HepG2 (cell line): Measurements from ENCODE around the gene CCNDBP1. TPM values are rescaled to one million over a fixed set of nuclear protein-coding genes. Genes with fewer than 3 reads are reported as not detected.
A peak's percentile ranks its signal among the peaks of the same experiment; 100 is the strongest.

ENCODE experiments used
- ATF4 ChIP-seq, 2 experiments: fragments of 450-650 bp in 1 of 2; sonication (generic) in 1 of 2; formaldehyde crosslinking; IDR thresholded peaks; 2 replicates each; pipeline versions ENCODE4 v1.5.0 to v1.8.0; 2020 to 2022; ENCODE audit warnings: mild to moderate bottlenecking in 1 of 2, missing genetic modification reagents in 1 of 2
- BCL6 ChIP-seq: IDR thresholded peaks from 2 replicates; pipeline ENCODE4 v1.6.1; 2016; ENCODE audit warnings: missing genetic modification reagents, missing compliant biosample characterization
- CBX2 ChIP-seq, 2 experiments: fragments of 200-600 bp in 1 of 2; sonication (generic); formaldehyde crosslinking in 1 of 2; IDR thresholded peaks; 2 replicates each; pipeline versions ENCODE4 v1.7.0 to v1.8.1; 2018 to 2022; ENCODE audit warnings: low read depth in 2 of 2, low read length in 1 of 2, mild to moderate bottlenecking in 1 of 2, missing genetic modification reagents in 1 of 2
- ELF1 ChIP-seq: sonication (generic); formaldehyde crosslinking; IDR thresholded peaks from 2 replicates; pipeline ENCODE4 v1.4.0; 2020; ENCODE audit warnings: missing genetic modification reagents
- ISL2 ChIP-seq: sonication (generic); formaldehyde crosslinking; IDR thresholded peaks from 2 replicates; pipeline ENCODE4 v1.5.0; 2020; ENCODE audit warnings: missing genetic modification reagents
- KMT2B ChIP-seq: IDR thresholded peaks from 2 replicates; pipeline ENCODE4 v1.6.1; 2016; ENCODE audit warnings: missing genetic modification reagents, missing compliant biosample characterization
- MAX ChIP-seq: IDR thresholded peaks from 2 replicates; pipeline ENCODE4 v1.6.1; 2012; ENCODE audit warnings: inconsistent platforms
- MED1 ChIP-seq: sonication (generic); formaldehyde crosslinking; IDR thresholded peaks from 2 replicates; pipeline ENCODE4 v1.4.0; 2020; ENCODE audit warnings: missing genetic modification reagents
- NBN ChIP-seq: fragments of 450-650 bp; conservative IDR thresholded peaks from 2 replicates; pipeline ENCODE4 v1.6.1; 2017
- NONO ChIP-seq, 2 experiments: fragments of 450-650 bp in 1 of 2; sonication (generic) in 1 of 2; formaldehyde crosslinking in 1 of 2; IDR thresholded peaks in 1 of 2; conservative IDR thresholded peaks in 1 of 2; 2 replicates each; pipeline versions ENCODE4 v1.6.1 to v1.8.0; 2017 to 2022; ENCODE audit warnings: mild to moderate bottlenecking in 1 of 2, missing genetic modification reagents in 1 of 2, moderate library complexity in 1 of 2
- PLSCR1 ChIP-seq: sonication (generic); formaldehyde crosslinking; IDR thresholded peaks from 2 replicates; pipeline ENCODE4 v1.5.0; 2020; ENCODE audit warnings: missing genetic modification reagents, mild to moderate bottlenecking, borderline replicate concordance
- PTBP1 ChIP-seq: fragments of 200-400 bp; formaldehyde crosslinking; IDR thresholded peaks from 2 replicates; pipeline ENCODE4 v1.6.1; 2018; ENCODE audit warnings: low read length, low read depth; ENCODE audit not compliant: poor library complexity, severe bottlenecking
- RCOR2 ChIP-seq: IDR thresholded peaks from 2 replicates; pipeline ENCODE4 v1.6.1; 2016; ENCODE audit warnings: missing biosample characterization, missing genetic modification reagents
- RNF2 ChIP-seq: fragments of 450-650 bp; conservative IDR thresholded peaks from 2 replicates; pipeline ENCODE4 v1.6.1; 2016; ENCODE audit warnings: low read depth
- SALL2 ChIP-seq: sonication (generic); formaldehyde crosslinking; IDR thresholded peaks from 2 replicates; pipeline ENCODE4 v1.8.1; 2023; ENCODE audit warnings: mild to moderate bottlenecking, missing genetic modification reagents, inconsistent platforms
- SIX1 ChIP-seq: sonication (generic); formaldehyde crosslinking; IDR thresholded peaks from 2 replicates; pipeline ENCODE4 v1.4.0; 2020; ENCODE audit warnings: missing genetic modification reagents, borderline replicate concordance
- SOX5 ChIP-seq: IDR thresholded peaks from 2 replicates; pipeline ENCODE4 v1.6.1; 2016; ENCODE audit warnings: borderline replicate concordance
- TBX2 ChIP-seq: sonication (generic); formaldehyde crosslinking; IDR thresholded peaks from 2 replicates; pipeline ENCODE4 v1.5.0; 2020; ENCODE audit warnings: missing genetic modification reagents, mild to moderate bottlenecking, borderline replicate concordance
- TGIF2 ChIP-seq: IDR thresholded peaks from 2 replicates; pipeline ENCODE4 v1.6.1; 2016; ENCODE audit warnings: control low read depth, missing compliant biosample characterization
- ZBTB7B ChIP-seq: sonication (generic); formaldehyde crosslinking; IDR thresholded peaks from 2 replicates; pipeline ENCODE4 v1.4.0; 2020; ENCODE audit warnings: missing genetic modification reagents
- ZFYVE20 ChIP-seq: sonication (generic); formaldehyde crosslinking; IDR thresholded peaks from 2 replicates; pipeline ENCODE4 v1.8.0; 2023; ENCODE audit warnings: low read depth, mild to moderate bottlenecking, moderate library complexity, missing genetic modification reagents, borderline replicate concordance
- ZNF121 ChIP-seq: sonication (generic); formaldehyde crosslinking; IDR thresholded peaks from 2 replicates; pipeline ENCODE4 v1.5.0; 2020; ENCODE audit warnings: mild to moderate bottlenecking, missing genetic modification reagents
- ZNF354B ChIP-seq: sonication (generic); formaldehyde crosslinking; IDR thresholded peaks from 2 replicates; pipeline ENCODE4 v1.8.0; 2022; ENCODE audit warnings: mild to moderate bottlenecking, missing genetic modification reagents
- ZNF414 ChIP-seq: sonication (generic); formaldehyde crosslinking; IDR thresholded peaks from 2 replicates; pipeline ENCODE4 v1.5.0; 2020; ENCODE audit warnings: missing genetic modification reagents
- ZNF713 ChIP-seq: sonication (generic); formaldehyde crosslinking; IDR thresholded peaks from 2 replicates; pipeline ENCODE4 v1.4.0; 2020; ENCODE audit warnings: mild to moderate bottlenecking, missing genetic modification reagents
- ZNF75D ChIP-seq: sonication (generic); formaldehyde crosslinking; IDR thresholded peaks from 2 replicates; pipeline ENCODE4 v1.8.1; 2023; ENCODE audit warnings: missing genetic modification reagents, mild to moderate bottlenecking, borderline replicate concordance
- ZNF788 ChIP-seq: sonication (generic); formaldehyde crosslinking; IDR thresholded peaks from 2 replicates; pipeline ENCODE4 v1.5.0; 2020; ENCODE audit warnings: mild to moderate bottlenecking, missing genetic modification reagents, borderline replicate concordance
- ZNF841 ChIP-seq: sonication (generic); formaldehyde crosslinking; IDR thresholded peaks from 2 replicates; pipeline ENCODE4 v1.8.1; 2023; ENCODE audit warnings: missing genetic modification reagents, borderline replicate concordance
- ZSCAN9 ChIP-seq: IDR thresholded peaks from 2 replicates; pipeline ENCODE4 v1.6.1; 2016; ENCODE audit warnings: borderline replicate concordance
- polyA plus RNA-seq, 8 experiments: library from polyadenylated mRNA; depleted of rRNA in 3 of 8; stranded (reverse) in 7 of 8; unstranded in 1 of 8; fragments of >200 nt; fragmentation: Illumina TruSeq in 4 of 8; extraction: Trizol in 4 of 8; gene quantifications; 2 replicates each; pipeline versions ENCODE4 v1.2.1 to v1.2.3, GENCODE V29; 2011 to 2016; ENCODE audit warnings: low read depth in 4 of 8, missing spikeins in 1 of 8, mixed read lengths in 1 of 8; ENCODE audit not compliant: insufficient read depth in 1 of 8
- total RNA-seq, 5 experiments: library from RNA; depleted of rRNA; stranded (reverse); fragments of >200 nt; fragmentation: Illumina TruSeq; extraction: Trizol; gene quantifications; 2 replicates each; pipeline ENCODE4 v1.2.3, GENCODE V29; 2016; ENCODE audit warnings: low read depth in 1 of 5

The CCNDBP1 gene
- total and polyA plus RNA-seq, 2 of the 13 experiments (the other 11 are each of a cell fraction or from before 2014, with no cell fraction given): 24.8 to 42.3 TPM

- TF ChIP-seq PLSCR1 (CRISPR knock-in tag) (no peak), RNF2 (0 out of 2 replicates have a peak, but pooled peaks have one; percentile 29), ATF4 (CRISPR knock-in tag; IDR thresholded peaks at IDR 0.05) (no peak), ZFYVE20 (CRISPR knock-in tag) (no peak), ZNF841 (CRISPR knock-in tag) (no peak), PTBP1 (no peak), ZSCAN9 (CRISPR knock-in tag) (0 out of 2 replicates have a peak, but pooled peaks have one; percentile 41), ZNF713 (CRISPR knock-in tag) (no peak), ZNF75D (CRISPR knock-in tag) (no peak), BCL6 (peak; percentile 62), ZBTB7B (CRISPR knock-in tag) (no peak), TGIF2 (CRISPR knock-in tag) (no peak), NBN (no peak), RCOR2 (CRISPR knock-in tag) (no peak), ZNF414 (CRISPR knock-in tag) (0 out of 2 replicates have a peak, but pooled peaks have one; percentile 45), SALL2 (CRISPR knock-in tag) (peak; percentile 41; the same call in 1 of the 2 replicates), KMT2B (peak; percentile 87), ZNF121 (CRISPR knock-in tag) (no peak), MED1 (CRISPR knock-in tag) (peak; percentile 70), SOX5 (CRISPR knock-in tag) (peak; percentile 34; the same call in 1 of the 2 replicates), ZNF788 (CRISPR knock-in tag) (peak; percentile 96), TBX2 (CRISPR knock-in tag) (peak; percentile 84; the same call in 1 of the 2 replicates), ISL2 (CRISPR knock-in tag) (peak; percentile 62; the same call in 1 of the 2 replicates), ZNF354B (CRISPR knock-in tag) (no peak), ELF1 (peak; percentile 98), MAX (peak; percentile 93), CBX2 (IDR thresholded peaks at IDR 0.05; ENCODE audit: low read depth, low read length) (no peak), CBX2 (CRISPR knock-in tag; IDR thresholded peaks at IDR 0.05; ENCODE audit: low read depth) (no peak), SIX1 (CRISPR knock-in tag) (no peak; the same call in 1 of the 2 replicates), NONO (IDR thresholded peaks at IDR 0.05) (no peak), NONO (CRISPR knock-in tag; conservative IDR thresholded peaks at IDR 0.05) (peak; percentile 86)
Measured at GRCh38 chr15:43185157-43186002, at the start of gene CCNDBP1 (continued).
